ENCODE measurements around the gene ZFHX3. TPM values are rescaled to one million over a fixed set of nuclear protein-coding genes. Genes with fewer than 3 reads are reported as not detected.

ZFHX3 gene
- total and polyA plus RNA-seq, 10 of the 15 experiments (the other 5 are each of a cell fraction or from before 2014, with no cell fraction given) = 0.68 to 8.6 (median 2.0) TPM

DNA sequence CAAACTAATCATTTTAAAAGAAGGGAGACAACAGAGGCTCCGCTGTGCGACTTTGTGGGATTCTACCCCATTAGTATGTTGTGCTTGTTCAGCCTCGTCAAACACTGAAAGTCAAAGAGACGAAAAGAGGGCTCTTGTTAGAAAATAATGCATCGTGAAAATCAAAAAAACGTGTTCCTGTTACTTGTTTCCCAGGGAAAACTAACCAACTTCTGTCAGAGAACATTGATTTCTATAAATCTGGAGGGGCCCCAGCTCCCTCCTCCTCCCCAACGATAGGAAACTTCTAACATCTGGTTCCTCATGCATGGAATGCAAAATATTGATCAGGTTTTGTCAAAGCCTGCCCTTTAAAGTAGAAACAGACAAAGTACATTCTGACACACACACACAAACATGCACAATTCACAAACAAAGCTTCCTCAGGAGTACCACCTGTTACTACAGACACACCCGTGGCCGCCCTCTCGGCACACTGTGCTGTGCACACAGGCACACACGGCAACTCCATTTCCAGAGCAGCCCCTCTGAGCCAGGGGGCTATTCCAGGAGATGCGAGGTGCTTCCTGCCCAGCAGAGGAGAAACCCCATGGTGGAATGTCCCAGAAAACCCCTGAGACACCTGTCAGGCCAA is 151.3 kb downstream of the ZFHX3 start:
- H3K4me3 ChIP-seq = no peak overlapping the region
- H3K9ac ChIP-seq (ENCODE audit: control insufficient read depth, insufficient read depth, low read length) = no peak overlapping the region
- no peak overlapping the region for H3K27ac ChIP-seq (ENCODE audit: control insufficient read depth, insufficient read depth)
- no peaks in the 10 kb centered on the region for H3K27me3 ChIP-seq (replicated peaks in 1 of 2; ENCODE audit: control insufficient read depth in 2 of 2, insufficient read depth in 2 of 2, low read length in 1 of 2)
- H3K9me3 ChIP-seq (replicated peaks; ENCODE audit: control insufficient read depth, insufficient read depth, low read length) = no peaks in the 10 kb centered on the region; the same call in 1 of the 3 replicates
- H3K36me3 ChIP-seq (ENCODE audit: control insufficient read depth in 2 of 2, insufficient read depth in 2 of 2, low read length in 1 of 2) = peaks cover 0 to 4% of the 10 kb centered on the region in 2 experiments; a peak in 2 of 4 replicates
- in situ Hi-C loops (cut with MboI) = no loop called here
- H3K4me2 ChIP-seq (ENCODE audit: control insufficient read depth, insufficient read depth) = no peak overlapping the region
- 82% methylated on average over 12 of the region's 12 CpGs for WGBS (ENCODE audit: insufficient coverage, insufficient replicate concordance, low lambda C conversion rate, missing lambda C conversion rate)
- ATAC-seq = no peak
- ChIA-PET CTCF (no interaction called here), RAD21 (ENCODE audit: unreplicated experiment) (no interaction called here), SMC1A (ENCODE audit: uncharacterized antibody, unreplicated experiment) (interaction anchor here (0.9 kb wide), 1 partner anchor 35 kb away, joined by 3 read pairs; no protein-coding TSS in a partner anchor), POLR2A (no interaction called here)
- TF ChIP-seq CREB1 (IDR thresholded peaks at IDR 0.05; ENCODE audit: low read depth) (no peak), CHD4 (IDR thresholded peaks at IDR 0.05) (no peak), ZNF274 (IDR thresholded peaks at IDR 0.05; ENCODE audit: insufficient read depth, insufficient read length) (no peak), ZZZ3 (IDR thresholded peaks at IDR 0.05; ENCODE audit: control insufficient read depth, insufficient read length, low read depth) (no peak), FOS (IDR thresholded peaks at IDR 0.05; ENCODE audit: borderline replicate concordance, extremely low read depth, insufficient read length) (no peak), NFYB (IDR thresholded peaks at IDR 0.05; ENCODE audit: insufficient read depth, low read depth, low read length) (no peak)
- TF ChIP-seq, protein P1, sequence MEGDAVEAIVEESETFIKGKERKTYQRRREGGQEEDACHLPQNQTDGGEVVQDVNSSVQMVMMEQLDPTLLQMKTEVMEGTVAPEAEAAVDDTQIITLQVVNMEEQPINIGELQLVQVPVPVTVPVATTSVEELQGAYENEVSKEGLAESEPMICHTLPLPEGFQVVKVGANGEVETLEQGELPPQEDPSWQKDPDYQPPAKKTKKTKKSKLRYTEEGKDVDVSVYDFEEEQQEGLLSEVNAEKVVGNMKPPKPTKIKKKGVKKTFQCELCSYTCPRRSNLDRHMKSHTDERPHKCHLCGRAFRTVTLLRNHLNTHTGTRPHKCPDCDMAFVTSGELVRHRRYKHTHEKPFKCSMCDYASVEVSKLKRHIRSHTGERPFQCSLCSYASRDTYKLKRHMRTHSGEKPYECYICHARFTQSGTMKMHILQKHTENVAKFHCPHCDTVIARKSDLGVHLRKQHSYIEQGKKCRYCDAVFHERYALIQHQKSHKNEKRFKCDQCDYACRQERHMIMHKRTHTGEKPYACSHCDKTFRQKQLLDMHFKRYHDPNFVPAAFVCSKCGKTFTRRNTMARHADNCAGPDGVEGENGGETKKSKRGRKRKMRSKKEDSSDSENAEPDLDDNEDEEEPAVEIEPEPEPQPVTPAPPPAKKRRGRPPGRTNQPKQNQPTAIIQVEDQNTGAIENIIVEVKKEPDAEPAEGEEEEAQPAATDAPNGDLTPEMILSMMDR (IDR thresholded peaks at IDR 0.05 in 2 of 3, conservative IDR thresholded peaks at IDR 0.05 in 1 of 3; ENCODE audit: control insufficient read depth in 2 of 3, extremely low read depth in 1 of 3, insufficient read depth in 1 of 3, low read depth in 3 of 3, low read length in 3 of 3) = no peak
- TF ChIP-seq, protein P2, sequence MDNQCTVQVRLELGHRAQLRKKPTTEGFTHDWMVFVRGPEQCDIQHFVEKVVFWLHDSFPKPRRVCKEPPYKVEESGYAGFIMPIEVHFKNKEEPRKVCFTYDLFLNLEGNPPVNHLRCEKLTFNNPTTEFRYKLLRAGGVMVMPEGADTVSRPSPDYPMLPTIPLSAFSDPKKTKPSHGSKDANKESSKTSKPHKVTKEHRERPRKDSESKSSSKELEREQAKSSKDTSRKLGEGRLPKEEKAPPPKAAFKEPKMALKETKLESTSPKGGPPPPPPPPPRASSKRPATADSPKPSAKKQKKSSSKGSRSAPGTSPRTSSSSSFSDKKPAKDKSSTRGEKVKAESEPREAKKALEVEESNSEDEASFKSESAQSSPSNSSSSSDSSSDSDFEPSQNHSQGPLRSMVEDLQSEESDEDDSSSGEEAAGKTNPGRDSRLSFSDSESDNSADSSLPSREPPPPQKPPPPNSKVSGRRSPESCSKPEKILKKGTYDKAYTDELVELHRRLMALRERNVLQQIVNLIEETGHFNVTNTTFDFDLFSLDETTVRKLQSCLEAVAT (IDR thresholded peaks at IDR 0.05) = no peak
- DNase-seq (ENCODE audit: low read depth, low spot score) = no peak
- H4K20me1 ChIP-seq (ENCODE audit: control insufficient read depth, insufficient read depth) = no peaks in the 10 kb centered on the region
- H3K4me1 ChIP-seq (ENCODE audit: control insufficient read depth, insufficient read depth, low read length) = no peaks in the 10 kb centered on the region
- no peak overlapping the region for H2AFZ ChIP-seq (ENCODE audit: control insufficient read depth, low read depth, low read length)
- no peaks in the 10 kb centered on the region for H3K79me2 ChIP-seq (ENCODE audit: control insufficient read depth, insufficient read depth, low read length)
- intact Hi-C loops (cut with micrococcal nuclease; ENCODE audit: unreplicated experiment) = no loop called here
- no TSS peak for BruUV-seq (replicated peaks)
- FAIRE-seq = no peak
